ENCODE measurements around the gene ARHGAP15.

ARHGAP15 gene

DNA sequence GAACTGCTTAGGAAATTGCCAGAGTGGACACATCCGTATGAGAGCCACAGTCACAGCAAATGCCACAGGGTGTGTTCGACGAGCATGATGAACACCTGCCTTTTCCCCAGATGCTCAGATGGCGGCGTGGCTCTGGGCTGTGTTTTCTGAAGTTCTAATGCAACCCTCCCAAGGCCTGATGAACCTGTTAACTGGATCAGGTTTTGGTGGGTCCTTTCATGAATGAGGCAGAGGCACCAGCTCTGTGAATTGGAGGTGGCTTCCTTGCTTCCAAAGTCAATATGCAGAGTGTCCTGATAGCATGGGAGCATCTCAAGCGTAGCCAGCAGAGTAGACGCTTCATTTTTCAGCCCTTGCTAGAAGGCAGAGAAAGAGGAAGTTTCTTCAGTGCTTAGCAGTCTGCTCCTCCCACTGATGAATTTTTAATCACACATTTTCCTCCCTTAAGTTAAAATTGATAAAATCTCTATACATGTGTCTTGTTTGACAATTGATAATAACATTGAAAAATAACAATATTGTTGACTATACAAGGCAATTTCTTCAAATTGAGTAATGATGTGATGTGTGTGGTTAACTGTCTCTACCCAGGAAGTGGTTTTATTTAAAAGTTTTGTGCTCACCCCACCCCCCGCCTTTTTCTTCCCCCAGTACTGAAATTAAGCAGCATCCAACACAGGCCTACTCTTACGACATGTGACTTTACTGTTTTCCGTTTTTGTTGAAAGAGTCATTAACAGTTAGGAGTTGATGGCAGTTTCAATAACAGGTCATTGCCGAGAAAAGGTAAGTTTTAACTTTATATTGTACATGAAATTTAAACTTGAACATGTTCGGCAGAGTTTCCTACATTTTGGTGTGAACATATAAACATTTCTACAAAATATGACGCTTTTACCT lies at the start of gene ARHGAP15:
TSS of gene ARHGAP15 (plus strand) at position 739 of the 900 bp plus-strand sequence.
- no peak within 1 kb of the TSS for H3K4me3 ChIP-seq (ENCODE audit: low read length)
- TF ChIP-seq, protein P1, sequence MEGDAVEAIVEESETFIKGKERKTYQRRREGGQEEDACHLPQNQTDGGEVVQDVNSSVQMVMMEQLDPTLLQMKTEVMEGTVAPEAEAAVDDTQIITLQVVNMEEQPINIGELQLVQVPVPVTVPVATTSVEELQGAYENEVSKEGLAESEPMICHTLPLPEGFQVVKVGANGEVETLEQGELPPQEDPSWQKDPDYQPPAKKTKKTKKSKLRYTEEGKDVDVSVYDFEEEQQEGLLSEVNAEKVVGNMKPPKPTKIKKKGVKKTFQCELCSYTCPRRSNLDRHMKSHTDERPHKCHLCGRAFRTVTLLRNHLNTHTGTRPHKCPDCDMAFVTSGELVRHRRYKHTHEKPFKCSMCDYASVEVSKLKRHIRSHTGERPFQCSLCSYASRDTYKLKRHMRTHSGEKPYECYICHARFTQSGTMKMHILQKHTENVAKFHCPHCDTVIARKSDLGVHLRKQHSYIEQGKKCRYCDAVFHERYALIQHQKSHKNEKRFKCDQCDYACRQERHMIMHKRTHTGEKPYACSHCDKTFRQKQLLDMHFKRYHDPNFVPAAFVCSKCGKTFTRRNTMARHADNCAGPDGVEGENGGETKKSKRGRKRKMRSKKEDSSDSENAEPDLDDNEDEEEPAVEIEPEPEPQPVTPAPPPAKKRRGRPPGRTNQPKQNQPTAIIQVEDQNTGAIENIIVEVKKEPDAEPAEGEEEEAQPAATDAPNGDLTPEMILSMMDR (conservative IDR thresholded peaks at IDR 0.05; ENCODE audit: low read depth, low read length), result no peak
- no peak for DNase-seq (ENCODE audit: low read depth)

DNA sequence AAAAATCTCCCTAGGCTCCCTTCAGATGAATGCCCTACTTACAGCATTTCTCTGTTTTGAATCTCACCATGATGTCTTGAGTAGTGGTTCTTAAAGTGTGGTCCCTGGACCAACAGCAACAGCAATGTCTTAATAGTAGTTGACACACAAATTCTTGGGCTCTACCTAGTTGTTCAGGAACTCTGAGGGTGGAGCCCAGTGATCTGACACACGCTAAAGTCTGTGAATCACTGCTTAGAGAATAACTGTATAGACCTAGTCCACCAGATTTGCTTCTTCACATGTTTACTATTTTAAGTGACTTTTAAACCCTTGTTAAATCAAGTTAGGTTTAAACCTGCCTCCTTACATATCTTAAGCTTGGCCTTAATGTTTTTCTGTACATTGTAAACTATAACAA lies 47.6 kb upstream of the ARHGAP15 start:
- H3K4me3 ChIP-seq (ENCODE audit: low read length), result no peak overlapping the region
- TF ChIP-seq, protein P1 (conservative IDR thresholded peaks at IDR 0.05; ENCODE audit: low read depth, low read length), result no peak
- DNase-seq (ENCODE audit: low read depth), result no peak

DNA sequence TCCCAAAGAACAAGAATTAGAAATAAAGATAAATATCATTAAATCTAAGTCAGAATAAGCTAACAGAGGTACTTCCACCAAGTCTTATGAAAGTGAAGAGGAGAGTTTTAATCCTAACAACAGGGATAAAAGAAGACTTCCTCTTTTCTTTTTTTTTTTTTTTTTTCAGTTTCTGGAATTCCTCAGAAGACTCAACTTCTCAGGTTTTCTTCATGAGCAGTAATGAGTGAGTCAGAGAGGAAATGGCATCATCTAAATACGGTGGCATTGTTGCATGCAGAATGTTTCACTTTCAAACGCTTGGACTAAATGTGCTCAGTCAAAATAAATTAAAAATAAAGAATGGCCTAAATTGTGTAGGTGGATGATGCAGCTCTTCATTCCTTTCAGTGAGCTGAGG lies 45.6 kb upstream of the ARHGAP15 start:
- DNase-seq (ENCODE audit: low read depth), result peak; percentile 15
- TF ChIP-seq, protein P1 (conservative IDR thresholded peaks at IDR 0.05; ENCODE audit: low read depth, low read length), result no peak
- no peak overlapping the region for H3K4me3 ChIP-seq (ENCODE audit: low read length)

DNA sequence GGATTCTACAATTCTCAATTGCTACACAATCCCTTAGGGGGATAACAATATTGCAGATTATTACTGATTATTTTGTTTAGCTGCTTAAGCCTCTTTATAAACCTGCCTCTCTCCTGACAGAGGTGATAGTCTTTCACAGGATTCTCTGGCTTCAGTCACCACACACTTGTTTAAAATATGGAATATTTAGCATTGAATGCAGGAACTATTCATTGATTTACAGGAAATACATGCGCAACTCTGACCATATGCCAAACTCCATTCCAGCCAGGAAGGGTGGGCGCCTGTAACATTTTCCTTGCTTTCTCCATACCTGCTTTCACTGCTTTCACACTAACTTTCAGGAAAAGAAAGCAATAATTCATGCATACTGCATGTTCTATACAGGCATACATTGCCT lies 44.8 kb upstream of the ARHGAP15 start:
- no peak overlapping the region for H3K4me3 ChIP-seq (ENCODE audit: low read length)
- TF ChIP-seq, protein P1 (conservative IDR thresholded peaks at IDR 0.05; ENCODE audit: low read depth, low read length), result no peak
- DNase-seq (ENCODE audit: low read depth), result no peak

DNA sequence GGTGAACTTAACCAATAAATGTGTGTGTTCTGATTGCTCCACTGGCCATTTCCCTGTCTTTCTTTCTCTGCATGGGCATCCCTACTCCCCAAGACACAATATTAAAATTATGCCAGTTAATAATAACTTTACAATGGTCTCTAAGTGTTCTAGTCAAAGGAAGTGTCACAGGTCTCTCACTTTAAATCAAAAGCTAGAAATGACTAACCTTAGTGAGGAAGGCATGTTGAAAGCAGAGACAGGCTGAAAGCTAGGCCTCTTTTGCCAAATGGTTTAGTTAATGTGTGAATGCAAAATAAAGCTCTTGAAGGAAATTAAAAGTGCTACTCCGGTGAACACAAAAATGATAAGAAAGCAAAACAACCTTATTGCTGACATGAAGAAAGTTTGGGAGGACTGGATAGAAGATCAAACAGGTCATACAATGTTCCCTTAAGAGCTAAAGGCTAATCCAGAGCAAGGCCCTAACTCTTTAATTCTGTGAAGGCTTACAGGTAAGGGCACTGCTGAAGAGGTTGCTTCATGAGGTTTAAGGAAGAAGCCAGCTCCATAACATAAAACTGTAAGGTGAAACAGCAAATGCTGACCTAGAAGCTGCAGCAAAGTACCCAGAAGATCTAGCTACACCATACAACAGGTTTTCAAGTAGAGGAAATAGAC lies 44.0 kb upstream of the ARHGAP15 start:
- TF ChIP-seq, protein P1 (conservative IDR thresholded peaks at IDR 0.05; ENCODE audit: low read depth, low read length), result no peak
- no peak overlapping the region for H3K4me3 ChIP-seq (ENCODE audit: low read length)
- no peak for DNase-seq (ENCODE audit: low read depth)

DNA sequence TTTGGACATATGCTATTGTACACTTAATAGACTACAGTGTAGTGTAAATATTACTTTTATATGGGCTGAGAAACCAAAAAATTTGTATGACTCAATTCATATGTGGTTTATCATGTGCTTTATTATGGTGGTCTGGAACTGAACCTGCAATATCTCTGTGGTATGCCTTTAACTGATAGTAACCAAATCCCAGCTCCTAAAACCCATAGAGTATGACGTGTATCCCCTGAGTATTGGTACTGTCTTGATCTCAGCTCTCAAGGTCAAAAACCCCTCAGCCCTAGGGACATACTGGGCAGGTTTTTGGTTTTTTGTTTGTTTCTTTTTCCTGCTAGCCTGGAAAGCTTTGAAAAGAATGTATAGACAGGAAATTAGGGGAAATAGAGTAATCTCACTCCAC lies 42.2 kb upstream of the ARHGAP15 start:
- no peak for DNase-seq (ENCODE audit: low read depth)
- H3K4me3 ChIP-seq (ENCODE audit: low read length), result no peak overlapping the region
- TF ChIP-seq, protein P1 (conservative IDR thresholded peaks at IDR 0.05; ENCODE audit: low read depth, low read length), result no peak

All from retinal pigment epithelial cell (primary cell).